ENCODE data around the gene SF1. TPM values are rescaled to one million over a fixed set of nuclear protein-coding genes. Genes with fewer than 3 reads are reported as not detected.

SF1 gene
- polyA plus RNA-seq, 1 experiment, result 56.8 TPM

DNA sequence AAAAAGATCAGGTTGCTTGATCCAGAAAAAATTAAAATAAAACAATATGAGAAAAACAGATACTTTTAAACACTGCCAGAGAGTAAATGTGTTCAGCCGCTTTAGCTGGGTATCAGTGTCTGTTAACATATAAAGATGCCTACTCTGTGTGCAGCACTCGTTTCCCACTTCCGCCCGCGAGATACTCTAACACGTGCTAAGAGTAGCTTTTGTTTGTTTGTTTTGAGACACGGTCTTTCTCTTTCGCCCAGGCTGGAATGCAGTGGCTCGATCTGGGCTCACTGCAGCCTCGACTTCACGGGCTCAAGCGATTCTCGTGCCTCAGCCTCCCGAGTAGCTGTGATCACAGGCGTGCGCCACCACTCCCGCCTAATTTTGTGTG is 32.5 kb upstream of the SF1 start:
- Histone ChIP-seq H3K9me3 (ENCODE audit: control insufficient read depth, insufficient read depth, low read length) (no peaks in the 10 kb centered on the region), H3K27ac (ENCODE audit: low read depth, low read length) (no peak overlapping the region), H3K4me3 (ENCODE audit: low read depth, low read length) (peak overlapping the region; percentile 80), H3K27me3 (ENCODE audit: control insufficient read depth, insufficient read depth, low read length) (no peaks in the 10 kb centered on the region)
- ChIA-PET POLR2A (interaction anchor here (0.7 to 1.6 kb wide), 4 partner anchors 8 to 67 kb away, joined by 3 to 8 read pairs (median 6); partner anchors contain the start of gene EHD1), CTCF (interaction anchor here (1.0 kb wide), 1 partner anchor 122 kb away, joined by 3 read pairs; no protein-coding TSS in a partner anchor)
- TF ChIP-seq, protein P1, sequence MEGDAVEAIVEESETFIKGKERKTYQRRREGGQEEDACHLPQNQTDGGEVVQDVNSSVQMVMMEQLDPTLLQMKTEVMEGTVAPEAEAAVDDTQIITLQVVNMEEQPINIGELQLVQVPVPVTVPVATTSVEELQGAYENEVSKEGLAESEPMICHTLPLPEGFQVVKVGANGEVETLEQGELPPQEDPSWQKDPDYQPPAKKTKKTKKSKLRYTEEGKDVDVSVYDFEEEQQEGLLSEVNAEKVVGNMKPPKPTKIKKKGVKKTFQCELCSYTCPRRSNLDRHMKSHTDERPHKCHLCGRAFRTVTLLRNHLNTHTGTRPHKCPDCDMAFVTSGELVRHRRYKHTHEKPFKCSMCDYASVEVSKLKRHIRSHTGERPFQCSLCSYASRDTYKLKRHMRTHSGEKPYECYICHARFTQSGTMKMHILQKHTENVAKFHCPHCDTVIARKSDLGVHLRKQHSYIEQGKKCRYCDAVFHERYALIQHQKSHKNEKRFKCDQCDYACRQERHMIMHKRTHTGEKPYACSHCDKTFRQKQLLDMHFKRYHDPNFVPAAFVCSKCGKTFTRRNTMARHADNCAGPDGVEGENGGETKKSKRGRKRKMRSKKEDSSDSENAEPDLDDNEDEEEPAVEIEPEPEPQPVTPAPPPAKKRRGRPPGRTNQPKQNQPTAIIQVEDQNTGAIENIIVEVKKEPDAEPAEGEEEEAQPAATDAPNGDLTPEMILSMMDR (IDR thresholded peaks at IDR 0.05; ENCODE audit: low read depth, low read length), result no peak
- no peak for DNase-seq (ENCODE audit: low read depth, low spot score)

DNA sequence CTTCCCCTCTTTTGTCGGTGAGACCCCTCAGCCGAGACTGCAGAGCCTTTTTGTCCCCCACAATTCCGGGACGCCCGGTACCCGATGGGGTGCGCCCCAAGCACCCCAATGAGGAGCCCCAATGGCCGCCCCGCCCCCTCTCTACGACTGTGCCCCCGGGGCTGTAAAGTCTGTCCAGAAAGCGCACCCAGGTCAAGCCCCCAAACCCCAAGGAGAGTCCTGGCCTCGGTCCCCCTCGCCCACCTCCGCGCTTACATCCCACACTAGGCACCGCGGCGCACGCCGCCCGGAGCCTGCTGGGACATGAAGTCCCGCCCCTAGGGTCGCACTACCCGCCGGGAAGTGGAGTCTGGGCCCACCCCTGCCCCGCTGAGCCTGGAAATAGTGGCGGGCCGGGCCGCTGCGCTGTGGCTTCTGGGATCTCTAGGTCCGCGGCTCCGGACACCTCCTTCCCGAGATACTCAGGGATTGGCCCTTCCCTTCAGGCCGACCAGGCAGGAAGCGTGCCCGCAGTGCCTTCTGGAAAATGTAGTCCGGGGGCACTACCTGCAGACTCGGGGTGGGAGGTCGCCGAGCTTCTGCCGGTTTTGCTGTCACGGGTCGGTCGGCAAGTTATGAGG is 32.0 kb upstream of the SF1 start, which contains the start of gene MEN1:
Gene MEN1 (minus strand): TSS at position 281 of the 620 bp plus-strand sequence. CDS start 442 bp downstream, outside the sequence.
- POLR2A ChIA-PET, result interaction anchor here (0.7 to 1.6 kb wide), 4 partner anchors 8 to 68 kb away, joined by 3 to 8 read pairs (median 6); partner anchors contain the start of gene EHD1
- TF ChIP-seq, protein P1 (IDR thresholded peaks at IDR 0.05; ENCODE audit: low read depth, low read length), result no peak
- CTCF ChIA-PET, result interaction anchor here (1.0 kb wide), 1 partner anchor 121 kb away, joined by 3 read pairs; no protein-coding TSS in a partner anchor
- Histone ChIP-seq H3K27me3 (ENCODE audit: control insufficient read depth, insufficient read depth, low read length) (no peaks in the 10 kb centered on the region), H3K4me3 (ENCODE audit: low read depth, low read length) (peak within 1 kb of the TSS; percentile 80), H3K9me3 (ENCODE audit: control insufficient read depth, insufficient read depth, low read length) (no peaks in the 10 kb centered on the region), H3K27ac (ENCODE audit: low read depth, low read length) (no peak within 1 kb of the TSS)
- peak; percentile 84 for DNase-seq (ENCODE audit: low read depth, low spot score)

DNA sequence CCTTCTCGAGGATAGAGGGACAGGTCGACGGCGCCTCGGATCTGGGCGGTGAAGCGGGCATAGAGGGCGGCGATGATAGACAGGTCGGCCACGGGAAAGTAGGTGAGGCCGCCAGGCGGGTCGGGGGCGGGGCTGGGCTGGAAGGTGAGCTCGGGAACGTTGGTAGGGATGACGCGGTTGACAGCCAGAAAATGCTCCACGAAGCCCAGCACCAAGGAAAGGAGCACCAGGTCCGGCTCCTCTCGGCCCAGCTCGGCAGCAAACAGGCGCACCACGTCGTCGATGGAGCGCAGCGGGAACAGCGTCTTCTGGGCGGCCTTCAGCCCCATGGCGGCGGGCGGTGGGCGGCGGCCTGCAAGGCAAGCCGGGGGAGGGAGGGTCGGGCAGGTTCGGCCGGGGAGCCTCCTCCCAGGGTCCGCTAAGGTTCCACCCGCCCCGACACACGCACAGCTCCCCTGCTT is 31.5 kb upstream of the SF1 start:
- Histone ChIP-seq H3K9me3 (ENCODE audit: control insufficient read depth, insufficient read depth, low read length) (no peaks in the 10 kb centered on the region), H3K27ac (ENCODE audit: low read depth, low read length) (no peak overlapping the region), H3K4me3 (ENCODE audit: low read depth, low read length) (peak overlapping the region; percentile 80), H3K27me3 (ENCODE audit: control insufficient read depth, insufficient read depth, low read length) (no peaks in the 10 kb centered on the region)
- CTCF ChIA-PET, result no interaction called here
- TF ChIP-seq, protein P1 (IDR thresholded peaks at IDR 0.05; ENCODE audit: low read depth, low read length), result no peak
- POLR2A ChIA-PET, result interaction anchor here (1.6 kb wide), 1 partner anchor 68 kb away, joined by 4 read pairs; the partner anchor contains the start of gene EHD1
- no peak for DNase-seq (ENCODE audit: low read depth, low spot score)

DNA sequence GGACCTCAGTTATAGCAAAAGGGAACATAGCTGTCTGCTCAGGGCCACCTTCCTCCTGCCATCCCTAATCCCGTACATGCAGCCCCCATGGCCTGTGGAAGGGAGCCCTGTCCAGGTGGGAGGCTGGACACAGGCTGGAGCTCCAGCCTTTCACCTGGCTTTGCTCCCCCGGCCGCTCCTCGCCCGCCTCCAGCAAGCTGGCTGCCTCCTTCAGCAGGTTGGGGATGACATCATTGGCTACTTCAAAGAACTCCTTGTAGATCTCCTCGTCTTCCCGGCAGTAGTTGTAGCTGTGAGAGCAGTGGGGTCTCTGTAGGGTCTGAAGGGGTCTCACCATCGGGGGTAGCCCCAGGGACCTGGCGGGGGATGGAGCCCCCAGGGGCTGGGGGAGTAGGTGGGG is 27.1 kb upstream of the SF1 start:
- TF ChIP-seq, protein P1 (IDR thresholded peaks at IDR 0.05; ENCODE audit: low read depth, low read length), result no peak
- Histone ChIP-seq H3K9me3 (ENCODE audit: control insufficient read depth, insufficient read depth, low read length) (no peaks in the 10 kb centered on the region), H3K27ac (ENCODE audit: low read depth, low read length) (no peak overlapping the region), H3K27me3 (ENCODE audit: control insufficient read depth, insufficient read depth, low read length) (no peaks in the 10 kb centered on the region), H3K4me3 (ENCODE audit: low read depth, low read length) (no peak overlapping the region)
- CTCF ChIA-PET, result no interaction called here
- no peak for DNase-seq (ENCODE audit: low read depth, low spot score)
- POLR2A ChIA-PET, result no interaction called here
